Right lobe of liver (tissue), 6 donors: Measurements from ENCODE around the gene CDIP1. TPM values are rescaled to one million over a fixed set of nuclear protein-coding genes. Genes with fewer than 3 reads are reported as not detected.

ENCODE experiments used
- ATAC-seq, 4 donors: fragments of 200-7000 bp; cut with Tn5 transposase; one replicate each; pipeline ENCODE4 v1.9.1; 2020; ENCODE audit warnings: mild to moderate bottlenecking in 4 of 4, moderate library complexity in 4 of 4
- DNase-seq, 3 donors: peaks; one replicate each; pipeline ENCODE4 v3.0.0-alpha.2; 2020
- H3K27ac ChIP-seq, 3 donors: fragments of 200-600 bp; one replicate each; pipeline ENCODE4 v1.8.0; 2022
- H3K27me3 ChIP-seq, 2 donors: fragments of 200-600 bp; one replicate each; pipeline ENCODE4 v1.8.0; 2022
- H3K36me3 ChIP-seq, 4 donors: fragments of 200-600 bp; sonication (generic) in 1 of 4; one replicate each; pipeline versions ENCODE4 v1.5.1 to v1.8.0; 2017 to 2022; ENCODE audit warnings: control low read depth in 1 of 4
- H3K4me1 ChIP-seq, 4 donors: fragments of 200-600 bp; sonication (generic) in 1 of 4; one replicate each; pipeline versions ENCODE4 v1.5.1 to v1.8.0; 2017 to 2022; ENCODE audit warnings: control low read depth in 1 of 4
- H3K4me3 ChIP-seq, 3 donors: fragments of 200-600 bp; one replicate each; pipeline ENCODE4 v1.8.0; 2022
- H3K9me3 ChIP-seq, 4 donors: fragments of 200-600 bp; sonication (generic) in 1 of 4; one replicate each; pipeline versions ENCODE4 v1.5.1 to v1.8.0; 2017 to 2022; ENCODE audit warnings: control low read depth in 1 of 4
- CTCF ChIP-seq, 4 donors: fragments of 200-600 bp in 3 of 4; fragments of 450-650 bp in 1 of 4; IDR thresholded peaks; one replicate each; pipeline versions ENCODE4 v1.5.1 to v1.8.0; 2016 to 2022; ENCODE audit warnings: antibody characterized with exemption in 4 of 4, mild to moderate bottlenecking in 2 of 4
- POLR2A ChIP-seq: fragments of 450-650 bp; IDR thresholded peaks from one replicate; pipeline ENCODE4 v1.6.1; 2017; ENCODE audit warnings: antibody characterized with exemption, mild to moderate bottlenecking
- whole genome bisulfite sequencing: methylation state at CpG from one replicate; pipeline ENCODE4 v1.1.6; 2018; ENCODE audit warnings: low coverage, low lambda C conversion rate; ENCODE audit not compliant: insufficient coverage; ENCODE audit errors: missing lambda C conversion rate; 5-methylcytosine and 5-hydroxymethylcytosine counted together
- intact Hi-C, 2 donors: fragments of 100-400 bp; cut with DNase I; formaldehyde crosslinking; loops; one replicate each; pipeline versions ENCODE4 v1.11.2 to v1.14.1; 2022
- total RNA-seq, 6 experiments: library from RNA; depleted of rRNA in 2 of 6; stranded (reverse); fragments of >200 nt in 2 of 6; fragmentation: NEBNext Ultra II Directional in 3 of 6; extraction: Animal tissue kit (Norgen Biotek cat#: 25700) in 3 of 6; gene quantifications; one replicate each; pipeline versions ENCODE4 v1.1.0 to v1.2.4, GENCODE V29; 2016 to 2023
- donor health status: DM: no; HTN: yes; CAD: no.
- donor health status: DM: no; HTN: no; CAD: no.
- donor health status: DM: no; HTN: no; CAD: no.
- donor health status: DM: no; HTN: yes; CAD: no.
- donor health status: DM: no; HTN: yes; CAD: no.

The CDIP1 gene
- total RNA-seq, 6 experiments from 2014 or later: 15.7 to 23.2 (median 18.4) TPM

GRCh38 chr16:4517812-4518680 is 20.5 kb downstream of the CDIP1 start:
- H3K9me3 ChIP-seq: no peaks in the 10 kb centered on the region
- H3K4me3 ChIP-seq: no peak overlapping the region
- DNase-seq (no peak), ATAC-seq (peak; percentile 37 to 48 (median 40))
- intact Hi-C loops: no loop called here
- TF ChIP-seq POLR2A (no peak), CTCF (IDR thresholded peaks at IDR 0.05) (peak; percentile 30 to 55 (median 40))
- H3K27ac ChIP-seq: no peak overlapping the region
- H3K36me3 ChIP-seq: peaks cover 0 to under 1% (median 0%) of the 10 kb centered on the region in 4 donors
- no peaks in the 10 kb centered on the region for H3K4me1 ChIP-seq
- H3K27me3 ChIP-seq: no peaks in the 10 kb centered on the region
- 36% methylated on average over 7 of the region's 12 CpGs for WGBS

- no peaks in the 10 kb centered on the region for H3K4me1 ChIP-seq
- no peaks in the 10 kb centered on the region for H3K9me3 ChIP-seq
- no peak for TF ChIP-seq POLR2A
- TF ChIP-seq CTCF (IDR thresholded peaks at IDR 0.05): no peak
- 38% methylated on average over 5 of the region's 5 CpGs for WGBS
- H3K27ac ChIP-seq: peak overlapping the region; percentile 14 to 41 (median 26)
- DNase-seq (no peak), ATAC-seq (peak; percentile 18 to 50 (median 34))
- no peak overlapping the region for H3K4me3 ChIP-seq
- H3K36me3 ChIP-seq: peaks cover 0 to 16% (median 3%) of the 10 kb centered on the region in 4 donors
- intact Hi-C loops: no loop called here
- no peaks in the 10 kb centered on the region for H3K27me3 ChIP-seq
Observed at GRCh38 chr16:4515611-4516233, 22.9 kb downstream of the CDIP1 start.

- H3K9me3 ChIP-seq: no peaks in the 10 kb centered on the region
- ATAC-seq (peak in 3 of 4 donors; percentile 5 to 14 (median 11)), DNase-seq (no peak)
- intact Hi-C loops: no loop called here
- peaks cover 0 to 27% (median 9%) of the 10 kb centered on the region in 4 donors for H3K36me3 ChIP-seq
- H3K27ac ChIP-seq: peak overlapping the region in 2 of 3 donors; percentile 28 to 41
- WGBS: 55% methylated on average over 2 of the region's 7 CpGs
- no peaks in the 10 kb centered on the region for H3K4me1 ChIP-seq
- TF ChIP-seq CTCF (IDR thresholded peaks at IDR 0.05): no peak
- no peak for TF ChIP-seq POLR2A
- no peaks in the 10 kb centered on the region for H3K27me3 ChIP-seq
- no peak overlapping the region for H3K4me3 ChIP-seq
Observed at GRCh38 chr16:4514606-4515005, 24.0 kb downstream of the CDIP1 start.

GRCh38 chr16:4513881-4514280 is 24.7 kb downstream of the CDIP1 start:
- H3K27me3 ChIP-seq: no peaks in the 10 kb centered on the region
- H3K9me3 ChIP-seq: no peaks in the 10 kb centered on the region
- H3K36me3 ChIP-seq: peaks cover 0 to 34% (median 14%) of the 10 kb centered on the region in 4 donors
- TF ChIP-seq CTCF (IDR thresholded peaks at IDR 0.05): no peak
- TF ChIP-seq POLR2A: no peak
- no peak overlapping the region for H3K4me3 ChIP-seq
- no peaks in the 10 kb centered on the region for H3K4me1 ChIP-seq
- DNase-seq: no peak
- ATAC-seq: no peak
- intact Hi-C loops: no loop called here
- H3K27ac ChIP-seq: no peak overlapping the region
- WGBS: 88% methylated on average over 2 of the region's 7 CpGs
